ENCODE measurements around the gene INPP5B. TPM values are rescaled to one million over a fixed set of nuclear protein-coding genes. Genes with fewer than 3 reads are reported as not detected.

INPP5B gene
- total and polyA plus RNA-seq, 9 of the 15 experiments (the other 6 are each of a cell fraction or from before 2014, with no cell fraction given) = 14.1 to 28.7 (median 20.9) TPM

- TF ChIP-seq AFF1 (IDR thresholded peaks at IDR 0.05; ENCODE audit: low read depth in 1 of 2, partially characterized antibody in 2 of 2) (peak in 1 of 2 experiments; percentile 51), ZNF354B (CRISPR knock-in tag; IDR thresholded peaks at IDR 0.05) (no peak), NR0B1 (IDR thresholded peaks at IDR 0.05; ENCODE audit: partially characterized antibody) (no peak), GTF3C2 (IDR thresholded peaks at IDR 0.05; ENCODE audit: borderline replicate concordance, extremely low read depth, insufficient read length) (no peak), COPS2 (conservative IDR thresholded peaks at IDR 0.05) (no peak), CLOCK (CRISPR knock-in tag; IDR thresholded peaks at IDR 0.05; ENCODE audit: borderline replicate concordance) (no peak), NONO (IDR thresholded peaks at IDR 0.05; ENCODE audit: low read depth in 2 of 2, low read length in 1 of 2) (peak in 1 of 2 experiments; percentile 43; a peak in 2 of 4 replicates), YY1 (IDR thresholded peaks at IDR 0.05; ENCODE audit: borderline replicate concordance in 1 of 3, control insufficient read depth in 1 of 3, extremely low read depth in 1 of 3, insufficient read depth in 3 of 3, insufficient read length in 1 of 3, insufficient replicate concordance in 2 of 3, low read depth in 1 of 3, low read length in 2 of 3) (peak in 2 of 3 experiments; percentile 78 to 92), ZBTB49 (CRISPR knock-in tag; IDR thresholded peaks at IDR 0.05; ENCODE audit: borderline replicate concordance) (no peak)
Measured at GRCh38 chr1:37859507-37860345, 87.1 kb downstream of the INPP5B start, which contains the start of gene MTF1 (continued).

Data from K562 (cell line).